GM20000 (cell line): Measurements from ENCODE around the gene IL17REL.

Experiments
- DNase-seq: peaks from one replicate; pipeline ENCODE4 v3.0.0; 2012; ENCODE audit warnings: low spot score
- CTCF ChIP-seq: IDR thresholded peaks from 2 replicates; pipeline ENCODE4 v1.5.1; 2012; ENCODE audit warnings: mild to moderate bottlenecking, control low read depth; ENCODE audit errors: extremely low read depth, missing control alignments

Gene IL17REL

GRCh38 chr22:50004918-50005317, 7.6 kb downstream of the IL17REL start:
- DNase-seq = no peak
- TF ChIP-seq CTCF = no peak

GRCh38 chr22:50002791-50003190, 9.8 kb downstream of the IL17REL start:
- no peak for TF ChIP-seq CTCF
- no peak for DNase-seq

GRCh38 chr22:50001388-50002231, 11.0 kb downstream of the IL17REL start:
- no peak for TF ChIP-seq CTCF
- DNase-seq = no peak

GRCh38 chr22:50000587-50001387, 11.8 kb downstream of the IL17REL start:
- DNase-seq = no peak
- no peak for TF ChIP-seq CTCF

- no peak for DNase-seq
- TF ChIP-seq CTCF = no peak
Measured at GRCh38 chr22:49999946-50000586, 12.5 kb downstream of the IL17REL start.

GRCh38 chr22:49999063-49999945, 13.3 kb downstream of the IL17REL start:
- TF ChIP-seq CTCF = no peak
- DNase-seq = peak; percentile 74
